ENCODE data around the gene YTHDC1. TPM values are rescaled to one million over a fixed set of nuclear protein-coding genes. Genes with fewer than 3 reads are reported as not detected.

YTHDC1 gene
- total and polyA plus RNA-seq, 2 experiments from 2014 or later: 72.3 to 144 TPM

GRCh38 chr4:68344049-68344448 lies 5.8 kb downstream of the YTHDC1 start:
- no peaks in the 10 kb centered on the region for H3K9me3 Mint-ChIP-seq
- Histone ChIP-seq H3K4me1 (ENCODE audit: insufficient read depth) (peaks cover 68% of the 10 kb centered on the region), H4K20me1 (replicated peaks; ENCODE audit: insufficient read depth) (peaks cover 63% of the 10 kb centered on the region), H3K9me2 (ENCODE audit: insufficient read depth) (no peaks in the 10 kb centered on the region), H3K36me3 (ENCODE audit: insufficient read depth) (no peaks in the 10 kb centered on the region), H3K4me3 (no peak overlapping the region), H3F3A (replicated peaks; ENCODE audit: low read depth) (no peaks in the 10 kb centered on the region), H3K4me2 (peak overlapping the region; percentile 17; the same call in 1 of the 2 replicates), H3K79me2 (replicated peaks; ENCODE audit: insufficient read depth) (peaks cover 100% of the 10 kb centered on the region), H2AFZ (no peak overlapping the region), H3K27ac (ENCODE audit: low read depth) (no peak overlapping the region), H3K27me3 (ENCODE audit: insufficient read depth) (no peaks in the 10 kb centered on the region)
- H3K36me3 Mint-ChIP-seq (ENCODE audit: low read depth): peaks cover 15% of the 10 kb centered on the region
- peaks cover 2% of the 10 kb centered on the region for H3K27me3 Mint-ChIP-seq (ENCODE audit: insufficient read depth, low read depth, poor library complexity)
- peak overlapping the region; percentile 67; the same call in 1 of the 2 replicates for H3K27ac Mint-ChIP-seq
- no peak overlapping the region for H3K4me3 Mint-ChIP-seq
- ATAC-seq: no peak
- TF ChIP-seq EZH2 (IDR thresholded peaks at IDR 0.05; ENCODE audit: low read depth, unreplicated experiment) (no peak), POLR2AphosphoS5 (IDR thresholded peaks at IDR 0.05; ENCODE audit: low read depth) (no peak), JUNB (IDR thresholded peaks at IDR 0.05; ENCODE audit: unreplicated experiment) (no peak), STAT1 (IDR thresholded peaks at IDR 0.05; ENCODE audit: unreplicated experiment) (no peak), NANOG (IDR thresholded peaks at IDR 0.05; ENCODE audit: borderline replicate concordance) (no peak), ZNF114 (CRISPR knock-in tag; IDR thresholded peaks at IDR 0.05) (no peak)
- peaks cover 54% of the 10 kb centered on the region for H3K4me1 Mint-ChIP-seq
- no peak for DNase-seq (ENCODE audit: low spot score)

DNA sequence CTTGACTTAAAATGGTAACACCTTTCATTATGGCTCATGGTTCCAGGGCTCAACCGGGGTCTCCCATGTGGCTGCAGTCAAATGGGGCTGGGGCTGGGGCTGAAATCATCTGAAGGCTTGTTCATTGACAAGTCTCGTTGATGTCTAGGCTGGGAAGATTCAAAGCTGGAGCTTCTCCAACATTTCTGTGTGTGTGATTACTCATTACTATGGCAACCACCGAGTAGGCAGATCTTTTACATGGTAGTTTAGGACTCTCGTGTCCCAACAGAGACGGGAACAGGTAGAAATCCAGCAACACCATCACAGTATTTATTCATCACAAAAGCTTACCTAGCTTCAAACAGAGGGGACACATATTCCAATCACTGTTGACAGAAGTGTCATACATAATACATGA lies 7.8 kb downstream of the YTHDC1 start:
- peaks cover 8% of the 10 kb centered on the region; the same call in 1 of the 2 replicates for H3K36me3 ChIP-seq (ENCODE audit: insufficient read depth)
- no peaks in the 10 kb centered on the region for H3K9me2 ChIP-seq (ENCODE audit: insufficient read depth)
- no peaks in the 10 kb centered on the region for H3K27me3 ChIP-seq (ENCODE audit: insufficient read depth)
- H3K27ac ChIP-seq (ENCODE audit: low read depth): peak overlapping the region; percentile 6; the same call in 1 of the 2 replicates
- no peak overlapping the region for H3K4me3 ChIP-seq
- no peak overlapping the region for H2AFZ ChIP-seq
- ATAC-seq: peak; percentile 32
- Mint-ChIP-seq H3K27ac (no peak overlapping the region), H3K4me1 (peaks cover 50% of the 10 kb centered on the region), H3K9me3 (no peaks in the 10 kb centered on the region), H3K27me3 (ENCODE audit: insufficient read depth, low read depth, poor library complexity) (peaks cover 2% of the 10 kb centered on the region), H3K4me3 (peak overlapping the region; percentile 2; the same call in 1 of the 3 replicates), H3K36me3 (ENCODE audit: low read depth) (peaks cover 11% of the 10 kb centered on the region)
- no peaks in the 10 kb centered on the region for H3F3A ChIP-seq (replicated peaks; ENCODE audit: low read depth)
- peaks cover 100% of the 10 kb centered on the region for H3K79me2 ChIP-seq (replicated peaks; ENCODE audit: insufficient read depth)
- H4K20me1 ChIP-seq (replicated peaks; ENCODE audit: insufficient read depth): peaks cover 63% of the 10 kb centered on the region
- H3K4me1 ChIP-seq (ENCODE audit: insufficient read depth): peaks cover 62% of the 10 kb centered on the region
- no peak overlapping the region; the same call in 1 of the 2 replicates for H3K4me2 ChIP-seq
- DNase-seq (ENCODE audit: low spot score): peak; percentile 24
- TF ChIP-seq EZH2 (IDR thresholded peaks at IDR 0.05; ENCODE audit: low read depth, unreplicated experiment) (no peak), NANOG (IDR thresholded peaks at IDR 0.05; ENCODE audit: borderline replicate concordance) (no peak), POLR2AphosphoS5 (IDR thresholded peaks at IDR 0.05; ENCODE audit: low read depth) (no peak), STAT1 (IDR thresholded peaks at IDR 0.05; ENCODE audit: unreplicated experiment) (no peak), JUNB (IDR thresholded peaks at IDR 0.05; ENCODE audit: unreplicated experiment) (no peak)
- TF ChIP-seq, protein P1, sequence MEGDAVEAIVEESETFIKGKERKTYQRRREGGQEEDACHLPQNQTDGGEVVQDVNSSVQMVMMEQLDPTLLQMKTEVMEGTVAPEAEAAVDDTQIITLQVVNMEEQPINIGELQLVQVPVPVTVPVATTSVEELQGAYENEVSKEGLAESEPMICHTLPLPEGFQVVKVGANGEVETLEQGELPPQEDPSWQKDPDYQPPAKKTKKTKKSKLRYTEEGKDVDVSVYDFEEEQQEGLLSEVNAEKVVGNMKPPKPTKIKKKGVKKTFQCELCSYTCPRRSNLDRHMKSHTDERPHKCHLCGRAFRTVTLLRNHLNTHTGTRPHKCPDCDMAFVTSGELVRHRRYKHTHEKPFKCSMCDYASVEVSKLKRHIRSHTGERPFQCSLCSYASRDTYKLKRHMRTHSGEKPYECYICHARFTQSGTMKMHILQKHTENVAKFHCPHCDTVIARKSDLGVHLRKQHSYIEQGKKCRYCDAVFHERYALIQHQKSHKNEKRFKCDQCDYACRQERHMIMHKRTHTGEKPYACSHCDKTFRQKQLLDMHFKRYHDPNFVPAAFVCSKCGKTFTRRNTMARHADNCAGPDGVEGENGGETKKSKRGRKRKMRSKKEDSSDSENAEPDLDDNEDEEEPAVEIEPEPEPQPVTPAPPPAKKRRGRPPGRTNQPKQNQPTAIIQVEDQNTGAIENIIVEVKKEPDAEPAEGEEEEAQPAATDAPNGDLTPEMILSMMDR (conservative IDR thresholded peaks at IDR 0.05; ENCODE audit: low read depth in 2 of 2): no peak
- TF ChIP-seq, protein P2, sequence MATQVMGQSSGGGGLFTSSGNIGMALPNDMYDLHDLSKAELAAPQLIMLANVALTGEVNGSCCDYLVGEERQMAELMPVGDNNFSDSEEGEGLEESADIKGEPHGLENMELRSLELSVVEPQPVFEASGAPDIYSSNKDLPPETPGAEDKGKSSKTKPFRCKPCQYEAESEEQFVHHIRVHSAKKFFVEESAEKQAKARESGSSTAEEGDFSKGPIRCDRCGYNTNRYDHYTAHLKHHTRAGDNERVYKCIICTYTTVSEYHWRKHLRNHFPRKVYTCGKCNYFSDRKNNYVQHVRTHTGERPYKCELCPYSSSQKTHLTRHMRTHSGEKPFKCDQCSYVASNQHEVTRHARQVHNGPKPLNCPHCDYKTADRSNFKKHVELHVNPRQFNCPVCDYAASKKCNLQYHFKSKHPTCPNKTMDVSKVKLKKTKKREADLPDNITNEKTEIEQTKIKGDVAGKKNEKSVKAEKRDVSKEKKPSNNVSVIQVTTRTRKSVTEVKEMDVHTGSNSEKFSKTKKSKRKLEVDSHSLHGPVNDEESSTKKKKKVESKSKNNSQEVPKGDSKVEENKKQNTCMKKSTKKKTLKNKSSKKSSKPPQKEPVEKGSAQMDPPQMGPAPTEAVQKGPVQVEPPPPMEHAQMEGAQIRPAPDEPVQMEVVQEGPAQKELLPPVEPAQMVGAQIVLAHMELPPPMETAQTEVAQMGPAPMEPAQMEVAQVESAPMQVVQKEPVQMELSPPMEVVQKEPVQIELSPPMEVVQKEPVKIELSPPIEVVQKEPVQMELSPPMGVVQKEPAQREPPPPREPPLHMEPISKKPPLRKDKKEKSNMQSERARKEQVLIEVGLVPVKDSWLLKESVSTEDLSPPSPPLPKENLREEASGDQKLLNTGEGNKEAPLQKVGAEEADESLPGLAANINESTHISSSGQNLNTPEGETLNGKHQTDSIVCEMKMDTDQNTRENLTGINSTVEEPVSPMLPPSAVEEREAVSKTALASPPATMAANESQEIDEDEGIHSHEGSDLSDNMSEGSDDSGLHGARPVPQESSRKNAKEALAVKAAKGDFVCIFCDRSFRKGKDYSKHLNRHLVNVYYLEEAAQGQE (IDR thresholded peaks at IDR 0.05; ENCODE audit: unreplicated experiment): no peak
- TF ChIP-seq, protein P3, sequence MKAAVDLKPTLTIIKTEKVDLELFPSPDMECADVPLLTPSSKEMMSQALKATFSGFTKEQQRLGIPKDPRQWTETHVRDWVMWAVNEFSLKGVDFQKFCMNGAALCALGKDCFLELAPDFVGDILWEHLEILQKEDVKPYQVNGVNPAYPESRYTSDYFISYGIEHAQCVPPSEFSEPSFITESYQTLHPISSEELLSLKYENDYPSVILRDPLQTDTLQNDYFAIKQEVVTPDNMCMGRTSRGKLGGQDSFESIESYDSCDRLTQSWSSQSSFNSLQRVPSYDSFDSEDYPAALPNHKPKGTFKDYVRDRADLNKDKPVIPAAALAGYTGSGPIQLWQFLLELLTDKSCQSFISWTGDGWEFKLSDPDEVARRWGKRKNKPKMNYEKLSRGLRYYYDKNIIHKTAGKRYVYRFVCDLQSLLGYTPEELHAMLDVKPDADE (IDR thresholded peaks at IDR 0.05): no peak
